ENCODE results near the gene RRBP1.

The RRBP1 gene

DNA sequence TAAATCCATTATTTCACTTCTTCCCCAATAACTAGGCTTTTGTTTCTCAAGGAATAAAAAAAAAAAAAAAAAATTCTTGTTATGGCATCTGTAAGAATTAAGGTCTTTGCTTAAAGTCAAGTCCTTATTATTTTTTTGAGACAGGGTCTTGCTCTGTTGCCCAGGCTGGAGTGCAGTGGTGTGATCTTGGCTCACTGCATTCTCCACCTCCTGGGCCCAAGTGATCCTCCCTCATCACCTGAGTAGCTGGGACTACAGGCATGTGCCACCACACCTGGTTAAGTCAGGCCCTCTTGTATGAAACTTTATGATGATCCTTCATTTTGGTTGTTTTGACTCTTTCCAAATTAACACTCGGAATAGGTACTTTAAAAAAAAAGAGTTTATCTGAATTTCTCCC is 94.9 kb downstream of the RRBP1 start:
- H3K27me3 ChIP-seq (ENCODE audit: insufficient read depth, low read length) = no peaks in the 10 kb centered on the region
- no peak overlapping the region for H3K4me2 ChIP-seq (ENCODE audit: low read length)
- no peaks in the 10 kb centered on the region for H3K79me2 ChIP-seq (ENCODE audit: insufficient read depth, low read length)
- no peaks in the 10 kb centered on the region for H3K9me2 ChIP-seq (ENCODE audit: low read depth, low read length)
- H3K36me3 ChIP-seq (ENCODE audit: insufficient read depth, low read length) = no peaks in the 10 kb centered on the region
- H3F3A ChIP-seq (ENCODE audit: insufficient read depth, low read length) = no peaks in the 10 kb centered on the region
- no peak overlapping the region for H3K27ac ChIP-seq (ENCODE audit: low read depth, low read length, poor library complexity, severe bottlenecking)
- peaks cover 8% of the 10 kb centered on the region for H3K4me1 ChIP-seq (ENCODE audit: insufficient read depth, low read length, severe bottlenecking)
- H3K9ac ChIP-seq (ENCODE audit: low read length) = no peak overlapping the region
- TF ChIP-seq, protein P1, sequence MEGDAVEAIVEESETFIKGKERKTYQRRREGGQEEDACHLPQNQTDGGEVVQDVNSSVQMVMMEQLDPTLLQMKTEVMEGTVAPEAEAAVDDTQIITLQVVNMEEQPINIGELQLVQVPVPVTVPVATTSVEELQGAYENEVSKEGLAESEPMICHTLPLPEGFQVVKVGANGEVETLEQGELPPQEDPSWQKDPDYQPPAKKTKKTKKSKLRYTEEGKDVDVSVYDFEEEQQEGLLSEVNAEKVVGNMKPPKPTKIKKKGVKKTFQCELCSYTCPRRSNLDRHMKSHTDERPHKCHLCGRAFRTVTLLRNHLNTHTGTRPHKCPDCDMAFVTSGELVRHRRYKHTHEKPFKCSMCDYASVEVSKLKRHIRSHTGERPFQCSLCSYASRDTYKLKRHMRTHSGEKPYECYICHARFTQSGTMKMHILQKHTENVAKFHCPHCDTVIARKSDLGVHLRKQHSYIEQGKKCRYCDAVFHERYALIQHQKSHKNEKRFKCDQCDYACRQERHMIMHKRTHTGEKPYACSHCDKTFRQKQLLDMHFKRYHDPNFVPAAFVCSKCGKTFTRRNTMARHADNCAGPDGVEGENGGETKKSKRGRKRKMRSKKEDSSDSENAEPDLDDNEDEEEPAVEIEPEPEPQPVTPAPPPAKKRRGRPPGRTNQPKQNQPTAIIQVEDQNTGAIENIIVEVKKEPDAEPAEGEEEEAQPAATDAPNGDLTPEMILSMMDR (IDR thresholded peaks at IDR 0.05; ENCODE audit: low read length) = no peak
- TF ChIP-seq EZH2 (IDR thresholded peaks at IDR 0.05; ENCODE audit: borderline replicate concordance, low read length) = no peak
- no peak overlapping the region for H3K4me3 ChIP-seq (ENCODE audit: low read depth, low read length, poor library complexity, severe bottlenecking)
- no peaks in the 10 kb centered on the region for H3K9me3 ChIP-seq (ENCODE audit: low read length)
- H4K20me1 ChIP-seq (ENCODE audit: insufficient read depth, low read length) = no peaks in the 10 kb centered on the region
- H2AFZ ChIP-seq (ENCODE audit: low read length) = no peak overlapping the region

DNA sequence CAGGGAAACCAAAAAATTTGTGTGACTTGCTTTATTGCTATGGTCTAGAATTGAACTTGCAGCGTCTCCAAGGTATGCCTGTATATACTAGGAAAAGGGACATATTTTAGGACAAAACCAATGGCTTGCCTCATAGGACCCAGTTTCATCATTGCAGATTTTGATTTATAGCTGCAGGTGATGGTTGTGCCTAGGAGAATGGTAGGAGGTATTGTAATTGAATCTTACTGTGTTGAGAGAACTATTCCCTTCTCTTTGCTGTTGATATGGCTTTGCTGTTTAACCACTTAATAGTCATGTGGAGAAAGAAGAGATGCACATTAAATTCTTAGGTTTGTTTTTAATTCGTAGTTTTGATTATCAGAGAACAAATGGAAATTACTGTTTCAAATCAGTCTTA is 95.8 kb downstream of the RRBP1 start:
- Histone ChIP-seq H3K9me2 (ENCODE audit: low read depth, low read length) (no peaks in the 10 kb centered on the region), H3K9me3 (ENCODE audit: low read length) (no peaks in the 10 kb centered on the region), H3K27me3 (ENCODE audit: insufficient read depth, low read length) (no peaks in the 10 kb centered on the region), H3K79me2 (ENCODE audit: insufficient read depth, low read length) (no peaks in the 10 kb centered on the region), H2AFZ (ENCODE audit: low read length) (no peak overlapping the region), H3K4me1 (ENCODE audit: insufficient read depth, low read length, severe bottlenecking) (peaks cover 8% of the 10 kb centered on the region), H3K4me2 (ENCODE audit: low read length) (no peak overlapping the region), H4K20me1 (ENCODE audit: insufficient read depth, low read length) (no peaks in the 10 kb centered on the region), H3K9ac (ENCODE audit: low read length) (no peak overlapping the region), H3K36me3 (ENCODE audit: insufficient read depth, low read length) (no peaks in the 10 kb centered on the region), H3K27ac (ENCODE audit: low read depth, low read length, poor library complexity, severe bottlenecking) (no peak overlapping the region), H3F3A (ENCODE audit: insufficient read depth, low read length) (no peaks in the 10 kb centered on the region), H3K4me3 (ENCODE audit: low read depth, low read length, poor library complexity, severe bottlenecking) (no peak overlapping the region)
- TF ChIP-seq, protein P1 (IDR thresholded peaks at IDR 0.05; ENCODE audit: low read length) = no peak
- TF ChIP-seq EZH2 (IDR thresholded peaks at IDR 0.05; ENCODE audit: borderline replicate concordance, low read length) = no peak

DNA sequence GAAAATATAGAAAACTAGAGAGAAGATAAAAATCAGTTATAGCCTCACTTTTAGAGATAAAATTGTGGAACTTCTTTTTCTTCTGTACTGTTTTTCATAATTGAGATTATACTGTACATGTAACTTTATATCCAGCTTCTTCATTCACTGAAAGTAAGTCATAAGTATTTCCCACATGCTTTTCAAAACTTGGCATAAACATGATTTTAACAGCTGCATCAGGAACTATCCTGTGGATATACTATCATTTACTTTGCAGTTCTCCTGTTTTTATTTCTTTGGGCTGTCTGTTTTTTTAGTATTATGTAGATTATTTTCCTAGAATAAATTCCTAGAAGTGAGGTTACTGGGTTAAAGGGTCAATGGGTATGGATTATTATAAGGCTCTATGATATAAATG is 97.4 kb downstream of the RRBP1 start:
- TF ChIP-seq, protein P1 (IDR thresholded peaks at IDR 0.05; ENCODE audit: low read length) = no peak
- no peak for TF ChIP-seq EZH2 (IDR thresholded peaks at IDR 0.05; ENCODE audit: borderline replicate concordance, low read length)
- H4K20me1 ChIP-seq (ENCODE audit: insufficient read depth, low read length) = no peaks in the 10 kb centered on the region

More for the DNA sequence above, 97.4 kb downstream of the RRBP1 start:
- H3K9ac ChIP-seq (ENCODE audit: low read length) = no peak overlapping the region
- H3K27me3 ChIP-seq (ENCODE audit: insufficient read depth, low read length) = no peaks in the 10 kb centered on the region
- no peaks in the 10 kb centered on the region for H3F3A ChIP-seq (ENCODE audit: insufficient read depth, low read length)
- no peak overlapping the region for H2AFZ ChIP-seq (ENCODE audit: low read length)
- no peaks in the 10 kb centered on the region for H3K9me3 ChIP-seq (ENCODE audit: low read length)
- H3K36me3 ChIP-seq (ENCODE audit: insufficient read depth, low read length) = no peaks in the 10 kb centered on the region
- H3K4me3 ChIP-seq (ENCODE audit: low read depth, low read length, poor library complexity, severe bottlenecking) = no peak overlapping the region
- no peaks in the 10 kb centered on the region for H3K9me2 ChIP-seq (ENCODE audit: low read depth, low read length)
- H3K79me2 ChIP-seq (ENCODE audit: insufficient read depth, low read length) = no peaks in the 10 kb centered on the region
- H3K27ac ChIP-seq (ENCODE audit: low read depth, low read length, poor library complexity, severe bottlenecking) = no peak overlapping the region
- no peak overlapping the region for H3K4me2 ChIP-seq (ENCODE audit: low read length)
- H3K4me1 ChIP-seq (ENCODE audit: insufficient read depth, low read length, severe bottlenecking) = peaks cover under 1% of the 10 kb centered on the region

All from OCI-LY1 (cell line).